IPS-15b (cell line): ENCODE measurements around the gene SERPINE2.
A peak's percentile ranks its signal among the peaks of the same experiment; 100 is the strongest.
"Not testable (repeated sequence)": the region's sequence is repeated elsewhere in the genome, so short reads cannot be mapped to it uniquely, and the experiment has no call there.

ENCODE experiments used
- H3K27me3 ChIP-seq: one replicate; pipeline ENCODE4 v1.6.1; 2013; ENCODE audit warnings: low read length; ENCODE audit not compliant: control insufficient read depth, insufficient read depth
- H3K36me3 ChIP-seq: one replicate; pipeline ENCODE4 v1.6.1; 2013; ENCODE audit warnings: low read length; ENCODE audit not compliant: control insufficient read depth, insufficient read depth
- H3K4me1 ChIP-seq: one replicate; pipeline ENCODE4 v1.6.1; 2013; ENCODE audit warnings: mild to moderate bottlenecking, low read length; ENCODE audit not compliant: control insufficient read depth, insufficient read depth
- H3K4me3 ChIP-seq: one replicate; pipeline ENCODE4 v1.5.1; 2013; ENCODE audit warnings: low read depth, low read length
- H3K9ac ChIP-seq: one replicate; pipeline ENCODE4 v1.6.1; 2013; ENCODE audit warnings: low read depth, mild to moderate bottlenecking, low read length
- H3K9me3 ChIP-seq: one replicate; pipeline ENCODE4 v1.6.1; 2013; ENCODE audit warnings: mild to moderate bottlenecking, low read length; ENCODE audit not compliant: control insufficient read depth, insufficient read depth

SERPINE2 gene

DNA sequence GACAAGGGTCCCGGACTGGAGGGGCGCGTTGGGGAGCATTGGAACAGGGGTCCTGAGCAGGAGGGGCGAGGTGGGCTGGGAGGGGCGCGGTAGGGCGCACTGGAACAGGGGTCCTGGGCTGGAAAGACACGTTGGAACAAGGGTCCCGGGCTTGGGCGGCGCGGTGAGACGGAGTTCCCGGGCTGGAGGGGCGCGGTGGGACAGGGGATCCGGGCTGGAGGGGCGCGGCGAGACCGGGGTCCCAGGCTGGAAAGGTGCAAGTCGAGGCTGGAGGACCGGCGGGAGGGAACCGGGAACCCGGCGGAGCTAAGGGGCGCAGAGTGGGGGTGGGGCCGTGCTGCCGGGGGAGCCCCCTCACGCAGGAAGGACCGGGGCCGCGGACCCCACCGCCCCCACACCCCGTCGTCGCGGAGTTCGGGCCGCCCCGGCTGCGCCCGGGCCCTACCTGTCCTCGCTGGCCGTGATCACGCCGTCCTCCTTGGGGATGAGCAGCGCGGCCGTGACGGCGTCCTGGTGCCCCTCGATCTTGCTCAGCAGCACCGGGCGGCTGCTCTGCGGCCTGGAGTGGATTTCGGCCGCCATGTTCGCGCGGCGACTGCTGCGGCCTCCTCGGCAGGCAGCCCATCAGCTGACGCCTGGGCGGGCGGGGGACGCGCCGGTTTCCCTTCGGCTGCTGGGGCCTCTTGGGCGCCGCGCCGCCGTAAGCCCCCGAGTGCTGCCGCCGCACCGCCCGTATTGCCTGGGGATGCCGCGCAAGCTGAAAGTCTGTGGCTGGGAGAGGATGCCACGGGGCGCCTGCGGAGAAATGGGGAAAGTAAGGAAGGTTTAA is 94.2 kb downstream of the SERPINE2 start, which contains the start of gene WDFY1:
Gene WDFY1 (minus strand): TSS at position 633 of the 829 bp plus-strand sequence. CDS start 51 bp downstream, at position 582.
- Histone ChIP-seq H3K36me3 (no peaks in the 10 kb centered on the region), H3K4me1 (peaks cover 15% of the 10 kb centered on the region)

DNA sequence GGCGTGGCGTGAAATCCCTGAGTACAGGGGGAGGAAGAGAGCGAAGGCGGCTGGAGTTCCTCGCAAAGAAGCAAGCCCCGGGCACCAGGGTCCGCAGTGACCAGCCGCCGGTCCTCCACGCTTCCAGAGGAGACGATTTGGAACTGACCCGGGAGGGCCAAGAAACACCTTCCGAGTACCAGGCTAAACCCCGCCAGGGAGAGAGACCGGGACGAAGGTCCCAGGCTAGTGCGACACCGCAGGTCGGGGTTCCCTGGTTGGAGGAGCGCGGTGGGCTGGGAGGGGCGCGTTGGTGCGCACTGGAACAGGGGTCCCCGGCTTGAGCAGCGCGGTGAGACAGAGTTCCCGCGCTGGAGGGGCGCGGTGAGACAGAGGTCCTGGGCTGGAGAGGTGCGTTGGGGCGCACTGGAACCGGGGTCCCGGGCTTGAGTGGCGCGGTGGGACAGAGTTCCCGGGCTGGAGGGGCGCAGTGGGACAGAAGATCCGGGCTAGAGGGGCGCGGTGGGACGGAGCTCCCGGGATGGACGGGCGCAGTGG is 94.9 kb downstream of the SERPINE2 start:
- Histone ChIP-seq H3K9ac (peak overlapping the region; percentile 81), H3K4me1 (peaks cover 11% of the 10 kb centered on the region), H3K4me3 (peak overlapping the region; percentile 88), H3K9me3 (no peaks in the 10 kb centered on the region), H3K36me3 (no peaks in the 10 kb centered on the region), H3K27me3 (no peaks in the 10 kb centered on the region)

More for the DNA sequence above, 94.2 kb downstream of the SERPINE2 start, which contains the start of gene WDFY1:
- Histone ChIP-seq H3K27me3 (no peaks in the 10 kb centered on the region), H3K4me3 (peak within 1 kb of the TSS; percentile 88), H3K9me3 (no peaks in the 10 kb centered on the region), H3K9ac (peak within 1 kb of the TSS; percentile 81)

DNA sequence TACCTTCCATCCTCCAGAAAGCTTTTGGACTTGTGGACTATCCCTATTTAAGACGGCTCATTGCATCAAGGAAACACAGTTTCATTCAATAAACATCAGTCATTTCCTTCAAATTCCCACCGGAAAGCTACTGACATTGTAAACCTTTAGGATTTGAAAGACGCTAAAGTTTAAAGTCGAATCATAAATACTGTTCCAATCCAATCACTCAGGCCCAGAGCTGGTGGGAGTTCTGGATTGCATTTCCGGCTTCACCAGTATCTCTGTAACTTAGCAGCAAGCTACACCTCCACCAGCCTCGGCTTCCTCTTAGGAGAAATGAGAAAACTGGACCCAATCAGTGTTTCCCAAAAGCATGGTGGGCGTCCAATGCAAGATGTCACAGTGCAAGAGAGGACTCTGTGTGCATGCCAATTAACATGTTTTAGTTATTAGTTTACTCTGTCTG is 95.5 kb downstream of the SERPINE2 start:
- H3K9ac ChIP-seq: peak overlapping the region; percentile 81
- H3K4me3 ChIP-seq: peak overlapping the region; percentile 88

DNA sequence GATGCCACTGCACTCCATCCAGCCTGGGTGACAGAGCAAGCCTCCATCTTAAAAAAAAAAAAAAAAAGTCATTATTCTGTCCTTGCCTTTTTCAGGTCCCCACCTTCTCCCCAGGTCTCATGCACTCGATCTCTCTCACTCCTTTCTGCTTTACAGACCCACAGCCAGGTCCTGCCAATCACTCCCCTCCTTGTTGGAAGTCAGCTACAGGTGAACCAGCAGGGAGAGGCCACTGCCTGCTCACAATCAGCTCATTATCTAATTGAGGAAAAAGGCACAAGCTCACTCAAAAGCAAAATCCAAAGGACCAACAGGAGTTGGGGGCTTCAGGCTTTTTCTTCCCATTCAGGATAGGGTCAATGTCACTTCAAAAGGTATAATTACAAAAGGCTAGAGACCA is 96.0 kb downstream of the SERPINE2 start:
- no peaks in the 10 kb centered on the region for H3K27me3 ChIP-seq
- H3K9ac ChIP-seq: no peak overlapping the region
- H3K36me3 ChIP-seq: no peaks in the 10 kb centered on the region
- H3K4me1 ChIP-seq: peaks cover 16% of the 10 kb centered on the region
- H3K4me3 ChIP-seq: peak overlapping the region; percentile 88
- no peaks in the 10 kb centered on the region for H3K9me3 ChIP-seq

More for the DNA sequence above, 95.5 kb downstream of the SERPINE2 start:
- H3K9me3 ChIP-seq: no peaks in the 10 kb centered on the region
- H3K27me3 ChIP-seq: no peaks in the 10 kb centered on the region
- H3K4me1 ChIP-seq: peaks cover 11% of the 10 kb centered on the region
- H3K36me3 ChIP-seq: no peaks in the 10 kb centered on the region

DNA sequence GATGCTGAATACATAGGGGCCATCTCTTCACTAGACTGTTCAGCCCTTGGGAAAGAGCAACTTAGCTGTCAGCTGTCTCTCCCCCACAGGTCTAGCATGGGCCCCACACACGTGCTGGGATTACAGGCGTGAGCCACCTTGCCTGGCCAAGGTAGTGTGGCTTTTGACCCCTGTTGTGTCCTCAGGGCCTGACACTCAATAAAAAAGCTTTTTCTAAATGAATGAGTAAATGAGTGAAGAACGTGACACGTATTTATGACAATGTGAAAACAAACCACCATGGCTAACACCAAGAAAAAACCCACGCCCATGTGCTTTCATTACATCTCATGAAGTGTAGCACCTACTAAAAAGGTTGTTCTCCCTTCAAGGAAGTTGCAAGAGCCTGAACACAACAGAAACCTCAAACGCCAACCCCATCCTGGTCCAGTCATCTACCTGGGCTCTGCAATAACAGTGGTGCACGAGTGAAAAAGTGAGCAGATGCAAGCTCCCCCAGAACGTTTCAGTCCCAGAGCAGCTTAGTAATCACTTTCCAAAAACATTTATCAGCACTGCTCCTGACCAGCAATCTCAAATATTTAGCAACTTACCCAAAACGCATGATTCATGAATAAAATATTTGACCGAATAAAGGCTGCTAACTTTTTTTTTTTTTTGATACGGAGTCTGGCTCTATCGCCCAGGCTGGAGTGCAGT is 97.4 kb downstream of the SERPINE2 start:
- Histone ChIP-seq H3K27me3 (no peaks in the 10 kb centered on the region), H3K9ac (no peak overlapping the region), H3K4me3 (no peak overlapping the region), H3K4me1 (peaks cover 23% of the 10 kb centered on the region), H3K9me3 (no peaks in the 10 kb centered on the region), H3K36me3 (no peaks in the 10 kb centered on the region)

DNA sequence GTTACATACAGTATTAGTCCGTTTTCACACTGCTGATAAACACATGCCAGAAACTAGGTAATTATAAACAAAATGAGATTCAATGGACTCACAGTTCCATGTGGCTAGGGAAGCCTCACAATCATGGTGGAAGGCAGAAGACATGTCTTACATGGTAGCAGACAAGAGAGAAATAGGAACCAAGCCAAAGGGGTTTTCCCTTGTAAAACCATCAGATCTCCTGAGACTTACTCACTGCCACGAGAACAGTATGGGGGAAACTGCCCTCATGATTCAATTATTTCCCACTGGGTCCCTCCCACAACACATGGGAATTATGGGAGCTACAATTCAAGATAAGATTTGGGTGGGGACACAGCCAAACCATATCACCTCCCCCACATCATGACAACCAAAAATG is 99.6 kb downstream of the SERPINE2 start:
- H3K4me1 ChIP-seq: peaks cover 40% of the 10 kb centered on the region
- not testable (repeated sequence) for H3K4me3 ChIP-seq, H3K27me3 ChIP-seq, H3K9me3 ChIP-seq, H3K9ac ChIP-seq, H3K36me3 ChIP-seq

DNA sequence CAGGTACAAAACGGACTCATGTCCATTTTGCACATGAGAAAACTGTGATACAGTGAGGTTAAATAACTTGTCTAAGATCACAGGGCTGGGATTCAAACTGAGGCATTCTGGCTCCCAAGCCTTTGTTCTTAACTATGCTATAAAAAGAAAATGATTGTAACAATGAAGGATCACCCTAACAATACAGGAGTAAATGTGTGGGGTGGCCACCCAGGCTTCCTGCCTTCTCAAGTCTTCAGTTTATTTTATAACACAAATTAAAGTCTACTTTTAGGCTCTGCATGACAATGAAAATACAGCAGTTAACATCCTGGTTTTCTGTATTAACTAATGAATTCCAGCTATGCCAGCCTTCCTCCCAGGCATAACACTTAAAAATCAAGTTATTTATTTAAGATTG is 101.6 kb downstream of the SERPINE2 start:
- H3K4me3 ChIP-seq: peak overlapping the region; percentile 15
- no peaks in the 10 kb centered on the region for H3K27me3 ChIP-seq
- no peaks in the 10 kb centered on the region for H3K36me3 ChIP-seq
- no peaks in the 10 kb centered on the region for H3K9me3 ChIP-seq
- no peak overlapping the region for H3K9ac ChIP-seq
- peaks cover 34% of the 10 kb centered on the region for H3K4me1 ChIP-seq

DNA sequence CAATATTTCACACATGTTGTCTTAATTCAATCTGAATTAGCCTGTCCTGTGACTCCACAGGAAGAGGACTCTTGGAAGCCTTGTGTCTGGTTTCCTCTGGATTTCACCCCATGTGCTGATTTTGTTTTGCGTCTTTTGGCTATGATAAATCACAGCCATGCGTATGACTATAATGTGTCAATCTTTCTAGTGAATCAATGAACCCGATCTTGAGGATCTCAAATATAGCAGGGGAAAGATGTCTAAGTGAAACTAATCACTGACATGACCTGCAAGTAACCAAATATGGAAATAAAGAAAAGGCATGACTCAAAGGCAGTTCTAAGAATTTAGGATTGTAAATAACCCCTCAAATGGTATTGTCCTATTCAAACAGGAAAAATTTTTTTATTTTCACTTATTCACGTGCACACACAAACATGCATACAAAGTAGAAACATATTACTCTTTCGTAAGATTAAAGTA is 102.2 kb downstream of the SERPINE2 start:
- no peaks in the 10 kb centered on the region for H3K9me3 ChIP-seq
- H3K36me3 ChIP-seq: no peaks in the 10 kb centered on the region
- H3K9ac ChIP-seq: no peak overlapping the region
- H3K4me3 ChIP-seq: peak overlapping the region; percentile 15
- H3K27me3 ChIP-seq: no peaks in the 10 kb centered on the region
- peaks cover 34% of the 10 kb centered on the region for H3K4me1 ChIP-seq

DNA sequence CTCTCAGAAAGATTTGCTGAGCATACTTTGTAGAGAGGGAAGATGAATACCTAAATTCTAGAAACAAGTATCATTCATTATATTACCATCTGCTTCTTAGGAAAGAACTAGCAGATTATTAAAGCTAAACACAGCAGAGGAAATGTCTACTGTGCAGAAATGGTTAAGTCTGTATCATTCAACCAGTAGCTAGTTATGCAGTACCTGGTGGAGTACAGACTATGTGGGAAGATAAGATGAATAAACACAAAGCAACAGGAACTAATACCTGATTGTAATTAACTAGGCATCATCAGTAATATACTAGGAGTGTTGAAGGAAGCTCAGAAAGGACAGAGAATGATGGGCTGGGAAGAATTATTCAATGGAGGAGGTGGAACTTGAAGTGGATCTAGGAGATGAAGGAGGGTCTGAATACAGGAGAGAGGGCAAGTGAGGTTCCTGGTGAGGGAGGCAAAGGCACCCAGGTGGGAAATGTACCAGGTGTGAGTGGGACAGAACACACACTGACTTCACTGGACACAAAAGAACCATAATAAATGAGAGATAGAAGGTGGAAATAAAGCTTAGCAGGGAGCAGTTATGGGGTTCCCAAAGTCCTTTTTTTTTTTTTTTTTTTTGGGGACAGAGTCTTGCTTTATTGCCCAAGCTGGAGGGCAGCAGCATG is 103.5 kb downstream of the SERPINE2 start:
- H3K27me3 ChIP-seq: no peaks in the 10 kb centered on the region
- H3K9ac ChIP-seq: no peak overlapping the region
- H3K9me3 ChIP-seq: no peaks in the 10 kb centered on the region
- H3K36me3 ChIP-seq: no peaks in the 10 kb centered on the region
- H3K4me3 ChIP-seq: no peak overlapping the region
- H3K4me1 ChIP-seq: peaks cover 38% of the 10 kb centered on the region

DNA sequence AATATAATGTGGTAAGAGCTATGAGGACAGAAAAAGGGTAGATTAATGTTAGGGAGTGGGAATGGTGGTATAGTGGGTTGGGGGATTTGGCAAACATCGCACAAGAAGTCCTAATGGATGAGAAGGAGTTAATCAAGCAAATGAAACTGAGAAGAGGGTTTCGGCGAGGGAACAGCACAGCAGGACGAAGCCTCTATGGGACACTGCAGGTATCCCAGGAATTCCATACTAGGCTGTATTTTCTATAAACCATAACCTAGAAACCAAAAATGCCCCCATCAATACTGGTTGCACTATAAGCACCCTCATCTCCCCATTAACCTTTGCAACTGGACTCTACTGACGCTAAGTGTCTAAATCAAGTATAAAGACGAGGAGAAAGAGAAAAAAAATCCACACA is 104.2 kb downstream of the SERPINE2 start:
- H3K4me1 ChIP-seq: peaks cover 41% of the 10 kb centered on the region

More for the DNA sequence above, 104.2 kb downstream of the SERPINE2 start:
- Histone ChIP-seq H3K9ac (no peak overlapping the region), H3K4me3 (no peak overlapping the region), H3K9me3 (no peaks in the 10 kb centered on the region), H3K36me3 (no peaks in the 10 kb centered on the region), H3K27me3 (no peaks in the 10 kb centered on the region)
